GM21528 (cell line): ENCODE results near the gene KCNK17.

ENCODE experiments used
- ATAC-seq: cut with Tn5 transposase; IDR thresholded peaks from one replicate; pipeline ENCODE4 v1.9.1; 2021; ENCODE audit warnings: mild to moderate bottlenecking, moderate library complexity; ENCODE audit not compliant: unreplicated experiment, low FRiP score

KCNK17 gene

DNA sequence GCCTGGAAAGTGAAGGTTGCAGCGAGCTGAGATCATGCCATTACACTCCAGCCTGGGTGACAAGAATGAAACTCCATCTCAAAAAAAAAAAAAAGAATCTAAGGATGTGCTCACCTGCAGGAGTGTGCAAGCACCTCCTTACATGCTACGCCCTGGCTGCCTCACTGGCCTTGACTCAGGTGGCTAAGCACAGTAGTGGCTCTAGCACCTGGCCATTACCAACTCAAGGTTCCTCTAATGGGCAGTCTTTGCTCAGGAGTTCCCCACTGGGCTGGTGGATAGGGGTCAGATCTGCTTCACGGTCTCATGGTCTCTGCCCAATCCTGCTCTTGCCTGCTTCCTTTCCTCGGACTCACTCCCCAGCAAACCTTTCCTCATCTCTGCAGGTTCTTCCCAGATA is 39.7 kb downstream of the KCNK17 start:
- no peak for ATAC-seq

- no peak for ATAC-seq
These were observed 40.8 kb downstream of the KCNK17 start for GRCh38 chr6:39273406-39273821.

GRCh38 chr6:39269961-39270360 is 44.3 kb downstream of the KCNK17 start:
- ATAC-seq = no peak

GRCh38 chr6:39268721-39269120 is 45.5 kb downstream of the KCNK17 start:
- no peak for ATAC-seq

DNA sequence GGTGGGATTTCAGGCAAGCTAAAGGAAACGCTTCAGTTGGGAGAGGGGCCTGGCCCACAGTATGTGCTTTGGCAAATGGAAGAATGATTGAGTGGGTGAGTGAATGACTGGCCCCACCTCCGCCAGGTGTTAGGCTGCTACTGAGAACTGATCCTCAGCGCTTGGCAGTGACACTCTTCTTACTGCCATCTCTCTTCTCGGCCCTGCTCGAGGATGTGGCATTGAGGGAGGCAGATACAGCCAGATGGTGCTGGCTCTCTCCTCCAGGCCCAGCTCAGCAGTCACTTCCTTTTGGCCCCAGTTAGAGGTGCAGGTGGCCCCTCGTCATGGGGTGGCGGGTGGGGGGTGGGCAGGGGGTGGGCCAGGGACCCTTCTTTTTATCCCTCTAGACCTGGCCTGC is 46.0 kb downstream of the KCNK17 start:
- ATAC-seq = no peak

DNA sequence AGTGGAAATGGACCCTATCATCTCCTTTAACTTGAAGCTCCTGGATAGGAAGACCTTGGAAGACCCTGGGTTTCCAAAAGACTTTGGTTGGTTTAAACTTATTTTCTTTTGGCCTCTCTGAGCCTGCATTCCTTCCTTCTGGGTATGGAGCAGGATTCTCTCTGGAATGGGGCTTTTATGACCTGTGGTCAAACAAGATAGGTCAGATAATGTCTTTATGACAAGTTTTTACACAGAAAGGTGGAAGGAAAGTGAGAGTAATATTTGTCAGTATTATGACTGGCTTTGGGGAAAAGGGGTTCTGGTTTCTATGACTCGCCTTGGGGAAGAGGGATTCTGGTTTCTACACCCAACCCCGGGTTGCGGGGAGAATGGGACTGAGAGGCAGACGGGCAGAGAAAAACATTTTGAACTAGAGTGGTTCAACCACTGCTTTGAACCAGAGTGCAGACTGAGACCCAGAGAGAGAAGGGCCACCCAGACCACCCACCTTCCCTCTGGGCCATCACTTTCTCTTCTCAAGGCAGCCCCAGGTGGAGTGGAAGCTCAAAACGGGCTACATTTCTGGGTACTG is 47.4 kb downstream of the KCNK17 start:
- no peak for ATAC-seq

GRCh38 chr6:39266375-39266774 is 47.8 kb downstream of the KCNK17 start:
- no peak for ATAC-seq

DNA sequence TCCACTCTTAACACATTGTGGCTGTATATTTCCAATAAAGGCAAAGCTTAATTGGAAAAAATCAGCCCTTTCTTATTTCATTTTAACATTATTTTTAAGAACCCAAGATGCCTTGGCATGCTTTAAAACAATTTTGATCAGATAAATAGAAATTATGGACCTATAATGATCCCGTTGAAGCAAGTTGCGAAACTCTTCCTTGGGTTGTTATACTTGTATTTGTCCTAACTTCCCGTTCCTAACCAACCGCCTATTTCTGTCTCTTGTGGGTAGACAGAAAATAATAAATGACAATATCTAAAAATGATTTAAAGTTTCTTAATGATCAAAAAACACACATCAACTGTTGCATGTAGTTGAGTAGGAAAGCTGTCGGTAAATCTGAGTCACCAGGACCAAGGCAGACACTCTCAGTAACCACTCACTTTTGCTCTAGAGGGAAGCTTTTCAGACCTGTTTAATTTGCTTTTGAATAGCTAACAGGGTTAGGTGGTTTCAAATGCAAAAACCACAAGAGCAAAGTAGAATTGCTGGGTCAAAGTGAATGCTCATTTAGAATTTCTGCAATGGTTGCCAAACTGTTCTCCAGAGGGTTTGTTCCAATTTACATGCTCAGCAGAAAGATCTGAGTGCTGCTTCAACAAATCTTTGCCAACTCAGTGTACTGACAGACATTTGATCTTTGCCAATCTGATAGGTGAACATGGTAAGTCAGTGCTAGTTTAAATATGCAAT is 50.7 kb downstream of the KCNK17 start:
- no peak for ATAC-seq

- no peak for ATAC-seq
These were observed 52.5 kb downstream of the KCNK17 start for GRCh38 chr6:39261751-39262150.

- ATAC-seq = no peak
These were observed 53.3 kb downstream of the KCNK17 start for GRCh38 chr6:39260953-39261352.

GRCh38 chr6:39260456-39260855 is 53.8 kb downstream of the KCNK17 start:
- ATAC-seq = no peak

DNA sequence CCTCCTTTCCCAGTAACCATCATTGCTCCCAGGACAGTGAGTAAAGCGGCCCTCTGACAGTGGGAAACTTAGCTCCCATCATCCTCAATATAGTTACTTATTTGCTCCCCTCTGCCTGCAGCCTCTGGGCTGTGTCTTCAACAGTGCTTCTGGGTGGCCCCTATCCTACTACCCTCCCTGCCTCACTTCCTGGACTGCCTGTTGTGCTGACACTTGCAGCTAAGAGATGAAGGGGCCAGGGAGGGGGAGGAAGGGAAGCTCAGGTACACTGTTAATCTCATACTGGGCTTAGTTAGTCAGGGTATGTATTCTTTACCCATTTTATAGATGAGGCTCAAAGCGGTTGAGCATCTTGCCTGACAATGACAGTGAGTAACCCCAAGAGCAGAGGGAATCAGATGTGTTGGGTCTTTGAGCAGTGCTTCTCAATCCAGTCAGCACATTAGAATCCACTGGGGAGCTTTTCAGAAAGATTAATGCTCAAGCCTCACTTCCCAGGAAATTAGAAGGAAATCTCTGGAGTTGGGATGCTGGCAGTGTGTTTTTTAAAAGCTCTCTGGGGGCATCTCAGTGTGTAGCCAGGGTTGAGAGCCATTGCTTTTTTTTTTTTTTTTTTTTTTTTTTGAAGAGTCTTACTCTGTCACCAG is 57.8 kb downstream of the KCNK17 start:
- no peak for ATAC-seq

GRCh38 chr6:39254999-39255535 is 59.2 kb downstream of the KCNK17 start:
- no peak for ATAC-seq

GRCh38 chr6:39251406-39251805 is 62.8 kb downstream of the KCNK17 start:
- ATAC-seq = no peak

- ATAC-seq = no peak
These were observed 63.7 kb downstream of the KCNK17 start for GRCh38 chr6:39250507-39250906.

- no peak for ATAC-seq
These were observed 64.9 kb downstream of the KCNK17 start for GRCh38 chr6:39249278-39249677.
